Stimulated activated naive B cell treated with anti-CD40 and anti-IgM and Interleukin-4, amounts not matched to agents 10 μg/mL and 1 μg/mL and 100 μg/mL, for 72 hours (primary cell): Measurements from ENCODE around the gene VPS33B.
"Not testable (repeated sequence)": the region's sequence is repeated elsewhere in the genome, so short reads cannot be mapped to it uniquely, and the experiment has no call there.

Source experiments
- ATAC-seq, 2 donors: fragments of 150-1000 bp; cut with Tn5 transposase; replicated peaks; 2 replicates each; pipeline ENCODE4 v1.10.0; 2021; ENCODE audit warnings: moderate library complexity in 1 of 2
- DNase-seq: peaks from one replicate; pipeline ENCODE4 v3.0.0; 2021
- H3K27ac Mint-ChIP-seq: one replicate; pipeline ENCODE4 v1.8.0; 2022; ENCODE audit warnings: mild to moderate bottlenecking, mixed read lengths
- H3K27me3 Mint-ChIP-seq, 2 donors: one replicate each; pipeline ENCODE4 v1.8.0; 2022; ENCODE audit warnings: mixed read lengths in 2 of 2
- H3K36me3 Mint-ChIP-seq, 2 donors: one replicate each; pipeline ENCODE4 v1.8.0; 2022; ENCODE audit warnings: mixed read lengths in 2 of 2, mild to moderate bottlenecking in 1 of 2
- H3K4me1 Mint-ChIP-seq, 2 donors: one replicate each; pipeline ENCODE4 v1.8.0; 2022; ENCODE audit warnings: mixed read lengths in 2 of 2, mild to moderate bottlenecking in 1 of 2
- H3K4me3 Mint-ChIP-seq, 2 donors: one replicate each; pipeline ENCODE4 v1.8.0; 2022; ENCODE audit warnings: mild to moderate bottlenecking in 2 of 2, mixed read lengths in 2 of 2, moderate library complexity in 1 of 2
- H3K9me3 Mint-ChIP-seq, 2 donors: one replicate each; pipeline ENCODE4 v1.8.0; 2022; ENCODE audit warnings: mixed read lengths in 2 of 2, mild to moderate bottlenecking in 1 of 2

VPS33B gene

GRCh38 chr15:91013701-91014100, 8.7 kb downstream of the VPS33B start:
- H3K27ac Mint-ChIP-seq, ATAC-seq, H3K4me3 Mint-ChIP-seq, H3K9me3 Mint-ChIP-seq, H3K27me3 Mint-ChIP-seq, DNase-seq: not testable (repeated sequence)
- peaks cover 34 to 47% of the 10 kb centered on the region in 2 donors for H3K36me3 Mint-ChIP-seq
- peaks cover 13 to 16% of the 10 kb centered on the region in 2 donors for H3K4me1 Mint-ChIP-seq

GRCh38 chr15:91007266-91007665, 15.1 kb downstream of the VPS33B start:
- H3K9me3 Mint-ChIP-seq = no peaks in the 10 kb centered on the region
- peaks cover 46 to 50% of the 10 kb centered on the region in 2 donors for H3K36me3 Mint-ChIP-seq
- H3K4me1 Mint-ChIP-seq = peaks cover 0 to 2% of the 10 kb centered on the region in 2 donors
- ATAC-seq (no peak), DNase-seq (no peak)
- H3K27me3 Mint-ChIP-seq = no peaks in the 10 kb centered on the region
- H3K27ac Mint-ChIP-seq = no peak overlapping the region
- no peak overlapping the region for H3K4me3 Mint-ChIP-seq

- no peaks in the 10 kb centered on the region for H3K9me3 Mint-ChIP-seq
- H3K4me1 Mint-ChIP-seq = peaks cover 0 to 2% of the 10 kb centered on the region in 2 donors
- H3K36me3 Mint-ChIP-seq = peaks cover 30 to 60% of the 10 kb centered on the region in 2 donors
- ATAC-seq (no peak), DNase-seq (no peak)
- no peak overlapping the region for H3K4me3 Mint-ChIP-seq
- no peaks in the 10 kb centered on the region for H3K27me3 Mint-ChIP-seq
- no peak overlapping the region for H3K27ac Mint-ChIP-seq
These were observed 21.2 kb downstream of the VPS33B start for GRCh38 chr15:91001209-91001608.

- Mint-ChIP-seq H3K27ac (no peak overlapping the region), H3K4me1 (peaks cover 5 to 6% of the 10 kb centered on the region in 2 donors), H3K27me3 (no peaks in the 10 kb centered on the region), H3K4me3 (no peak overlapping the region), H3K36me3 (peaks cover 24 to 51% of the 10 kb centered on the region in 2 donors), H3K9me3 (no peaks in the 10 kb centered on the region)
- ATAC-seq (no peak), DNase-seq (no peak)
These were observed 23.7 kb downstream of the VPS33B start for GRCh38 chr15:90998737-90999136.

GRCh38 chr15:90994417-90995311, 27.7 kb downstream of the VPS33B start, which contains the start of gene PRC1:
PRC1 (minus strand) TSS chr15:90994535; CDS start chr15:90994417, 118 bp downstream.
- Mint-ChIP-seq H3K27ac (peak within 1 kb of the TSS; percentile 100), H3K9me3 (no peaks in the 10 kb centered on the region), H3K27me3 (no peaks in the 10 kb centered on the region)

GRCh38 chr15:90994059-90994416, 28.4 kb downstream of the VPS33B start:
- no peaks in the 10 kb centered on the region for H3K27me3 Mint-ChIP-seq
- DNase-seq (peak; percentile 4), ATAC-seq (peak; percentile 32 to 38)
- H3K9me3 Mint-ChIP-seq = no peaks in the 10 kb centered on the region
- peak overlapping the region; percentile 100 for H3K4me3 Mint-ChIP-seq
- H3K27ac Mint-ChIP-seq = peak overlapping the region; percentile 100
- peaks cover 5 to 6% of the 10 kb centered on the region in 2 donors for H3K4me1 Mint-ChIP-seq
- peaks cover 6 to 19% of the 10 kb centered on the region in 2 donors for H3K36me3 Mint-ChIP-seq

More at GRCh38 chr15:90994417-90995311, 27.7 kb downstream of the VPS33B start, which contains the start of gene PRC1:
- DNase-seq (peak; percentile 94), ATAC-seq (peak; percentile 98 to 99)
- H3K4me1 Mint-ChIP-seq = peaks cover 5 to 6% of the 10 kb centered on the region in 2 donors
- H3K36me3 Mint-ChIP-seq = peaks cover 9 to 23% of the 10 kb centered on the region in 2 donors
- peak within 1 kb of the TSS; percentile 100 for H3K4me3 Mint-ChIP-seq

GRCh38 chr15:90991587-90992285, 30.7 kb downstream of the VPS33B start:
- Mint-ChIP-seq H3K4me1 (peaks cover 11% of the 10 kb centered on the region in 2 donors), H3K36me3 (peaks cover 3% of the 10 kb centered on the region in 2 donors), H3K27me3 (no peaks in the 10 kb centered on the region), H3K4me3 (no peak overlapping the region), H3K27ac (no peak overlapping the region), H3K9me3 (no peaks in the 10 kb centered on the region)
- no peak for ATAC-seq
- DNase-seq = no peak

- Mint-ChIP-seq H3K27me3 (no peaks in the 10 kb centered on the region), H3K36me3 (peaks cover 3% of the 10 kb centered on the region in 2 donors), H3K4me1 (peaks cover 10 to 11% of the 10 kb centered on the region in 2 donors), H3K4me3 (no peak overlapping the region), H3K9me3 (no peaks in the 10 kb centered on the region), H3K27ac (no peak overlapping the region)
- ATAC-seq (no peak), DNase-seq (no peak)
These were observed 31.9 kb downstream of the VPS33B start for GRCh38 chr15:90990446-90990845.

- Mint-ChIP-seq H3K27ac (no peak overlapping the region), H3K27me3 (no peaks in the 10 kb centered on the region), H3K36me3 (peaks cover under 1% of the 10 kb centered on the region in 2 donors), H3K9me3 (no peaks in the 10 kb centered on the region), H3K4me1 (peaks cover 6 to 7% of the 10 kb centered on the region in 2 donors), H3K4me3 (no peak overlapping the region)
- no peak for DNase-seq
- peak; percentile 62 to 70 for ATAC-seq
These were observed 33.2 kb downstream of the VPS33B start for GRCh38 chr15:90989040-90989768.

GRCh38 chr15:90988296-90988695, 34.1 kb downstream of the VPS33B start:
- peaks cover 0 to 7% of the 10 kb centered on the region in 2 donors for H3K36me3 Mint-ChIP-seq
- no peaks in the 10 kb centered on the region for H3K27me3 Mint-ChIP-seq
- H3K9me3 Mint-ChIP-seq = no peaks in the 10 kb centered on the region
- H3K4me1 Mint-ChIP-seq = peaks cover 6 to 12% of the 10 kb centered on the region in 2 donors
- peak overlapping the region; percentile 4 for H3K27ac Mint-ChIP-seq
- H3K4me3 Mint-ChIP-seq = no peak overlapping the region
- DNase-seq (no peak), ATAC-seq (peak in 1 of 2 donors; percentile 8)

GRCh38 chr15:90987561-90988141, 34.7 kb downstream of the VPS33B start:
- no peaks in the 10 kb centered on the region for H3K9me3 Mint-ChIP-seq
- peaks cover 9 to 16% of the 10 kb centered on the region in 2 donors for H3K4me1 Mint-ChIP-seq
- no peak for DNase-seq
- peaks cover 0 to 11% of the 10 kb centered on the region in 2 donors for H3K36me3 Mint-ChIP-seq
- no peak for ATAC-seq
- no peak overlapping the region for H3K27ac Mint-ChIP-seq
- no peaks in the 10 kb centered on the region for H3K27me3 Mint-ChIP-seq
- no peak overlapping the region for H3K4me3 Mint-ChIP-seq

- Mint-ChIP-seq H3K27me3 (no peaks in the 10 kb centered on the region), H3K4me1 (peaks cover 12 to 22% of the 10 kb centered on the region in 2 donors), H3K4me3 (no peak overlapping the region), H3K36me3 (peaks cover under 1 to 11% of the 10 kb centered on the region in 2 donors), H3K9me3 (no peaks in the 10 kb centered on the region), H3K27ac (no peak overlapping the region)
- ATAC-seq (no peak), DNase-seq (no peak)
These were observed 35.4 kb downstream of the VPS33B start for GRCh38 chr15:90986790-90987507.

- peak overlapping the region; percentile 67 for H3K27ac Mint-ChIP-seq
- peaks cover 13 to 24% of the 10 kb centered on the region in 2 donors for H3K36me3 Mint-ChIP-seq
- H3K9me3 Mint-ChIP-seq = no peaks in the 10 kb centered on the region
- DNase-seq (no peak), ATAC-seq (peak; percentile 81 to 83)
- H3K4me1 Mint-ChIP-seq = peaks cover 16 to 31% of the 10 kb centered on the region in 2 donors
- H3K27me3 Mint-ChIP-seq = no peaks in the 10 kb centered on the region
- H3K4me3 Mint-ChIP-seq = peak overlapping the region; percentile 39 to 51
These were observed 40.3 kb downstream of the VPS33B start for GRCh38 chr15:90982135-90982534.
